SW 1271 (cell line): ENCODE measurements around the gene BBS9.

ENCODE experiments used
- DNase-seq, 2 experiments: peaks; one replicate each; lab custom pipeline; 2025; lab: John Stamatoyannopoulos, UW

The BBS9 gene

DNA sequence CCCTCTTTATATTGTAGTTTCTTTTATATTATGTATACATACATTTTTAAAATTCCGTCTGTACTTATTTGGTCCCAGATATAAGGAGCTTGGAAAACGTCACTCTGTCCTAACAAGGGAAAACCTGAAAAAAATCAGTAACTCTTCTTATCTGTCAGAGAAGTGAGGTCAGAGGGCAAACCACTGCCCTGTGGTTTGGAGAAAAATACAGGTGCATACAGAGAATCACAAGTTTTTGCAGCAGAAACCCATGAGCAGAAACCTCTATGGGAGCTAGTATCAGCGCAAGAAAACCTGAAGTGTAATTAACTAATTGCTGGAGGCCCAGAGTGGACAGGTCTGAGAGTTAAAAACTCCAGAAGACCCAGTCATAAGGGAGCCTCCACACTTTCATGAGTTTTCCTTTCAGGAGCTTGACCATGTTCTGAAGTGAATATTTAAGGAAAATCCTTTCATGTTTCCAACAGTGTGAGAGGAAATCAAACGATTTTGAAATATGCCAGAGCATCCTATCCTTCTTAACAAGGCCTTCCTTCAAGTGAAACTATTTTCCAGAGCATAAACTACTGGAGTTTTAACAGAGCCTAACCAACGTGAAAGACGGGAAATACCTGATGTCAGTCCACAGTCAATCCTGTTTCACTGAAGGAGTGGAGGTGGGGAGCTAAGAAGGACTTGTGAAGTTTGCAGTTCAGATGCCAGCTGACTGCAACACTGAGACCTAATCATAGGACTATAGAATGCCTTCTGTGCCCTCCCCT, 485.2 kb downstream of the BBS9 start:
- DNase-seq, result no peak

DNA sequence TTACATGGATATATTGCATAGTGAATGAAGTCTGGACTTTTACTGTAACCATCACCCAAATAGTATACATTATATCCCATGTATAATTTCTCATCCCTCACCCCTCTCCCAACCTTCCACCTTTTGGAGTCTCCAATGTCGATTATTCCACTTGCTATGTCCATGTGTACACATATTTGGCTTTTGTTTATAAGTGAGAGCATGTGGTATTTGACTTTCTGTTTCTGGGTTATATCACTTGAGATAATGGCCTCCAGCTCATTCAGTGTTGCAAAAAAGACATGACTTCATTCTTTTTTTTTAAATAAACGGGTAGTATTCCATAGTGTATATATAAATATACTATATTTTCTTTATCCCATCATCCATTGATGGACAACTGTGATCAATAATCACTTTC, 487.4 kb downstream of the BBS9 start:
- DNase-seq, result no peak

DNA sequence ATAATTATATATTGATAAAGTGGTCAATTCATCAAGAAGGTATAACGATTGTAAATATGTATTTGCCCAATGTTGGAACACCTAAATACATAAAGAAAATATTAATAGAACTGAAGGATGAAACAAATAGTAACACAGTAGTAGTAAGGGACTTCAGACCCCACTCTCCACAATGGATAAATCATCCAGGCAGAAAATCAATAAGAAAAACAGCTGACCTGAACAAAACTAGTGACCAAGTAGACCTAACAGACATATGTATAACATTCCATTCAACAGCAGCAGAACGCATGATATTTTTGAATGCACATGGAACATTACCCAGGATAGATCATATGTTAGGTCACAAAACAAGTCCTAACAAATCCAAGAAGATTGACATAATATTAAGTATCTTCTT, 489.9 kb downstream of the BBS9 start:
- no peak for DNase-seq

DNA sequence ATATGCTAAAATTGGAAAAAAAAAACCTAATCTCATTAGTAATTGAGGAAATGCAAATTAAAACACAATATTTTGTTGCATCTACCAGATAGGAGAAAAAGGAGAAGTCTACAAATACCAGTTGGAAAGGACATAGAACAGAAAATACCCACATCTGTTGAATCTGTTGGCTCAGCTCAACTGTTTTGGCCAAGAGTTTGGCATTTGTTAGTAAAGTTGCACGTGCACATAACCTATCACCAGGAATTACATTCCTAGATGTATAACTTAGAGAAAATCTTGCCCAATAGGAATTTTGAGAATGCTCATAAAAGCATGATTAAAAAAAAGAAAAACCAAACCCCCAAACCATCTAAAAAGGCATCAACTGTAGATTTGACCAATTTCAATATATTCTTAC, 493.9 kb downstream of the BBS9 start:
- no peak for DNase-seq

- DNase-seq, result no peak
Measured at GRCh38 chr7:33624215-33624614, 494.9 kb downstream of the BBS9 start.

GRCh38 chr7:33626869-33627268, 497.5 kb downstream of the BBS9 start:
- DNase-seq, result no peak

- DNase-seq, result no peak
Measured at GRCh38 chr7:33627741-33628140, 498.4 kb downstream of the BBS9 start.

DNA sequence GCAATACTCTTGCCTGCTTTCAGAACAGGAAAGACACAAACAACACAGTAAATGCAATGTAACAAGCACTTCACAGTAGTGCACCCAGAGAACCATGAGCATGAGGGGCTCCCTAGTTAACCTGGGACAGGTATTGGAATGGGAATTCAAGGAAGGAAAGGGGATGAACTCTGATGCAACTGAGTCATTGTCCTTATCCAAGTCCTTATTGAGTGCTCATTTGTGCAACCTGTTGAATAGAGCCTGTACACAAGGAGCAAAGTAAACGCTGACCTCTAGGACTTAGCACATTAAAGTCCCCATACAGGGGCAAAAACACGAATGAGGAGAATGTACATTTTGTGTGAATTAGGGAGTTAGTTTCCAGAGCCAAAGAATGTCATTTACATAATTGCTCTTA, 499.5 kb downstream of the BBS9 start:
- no peak for DNase-seq

DNA sequence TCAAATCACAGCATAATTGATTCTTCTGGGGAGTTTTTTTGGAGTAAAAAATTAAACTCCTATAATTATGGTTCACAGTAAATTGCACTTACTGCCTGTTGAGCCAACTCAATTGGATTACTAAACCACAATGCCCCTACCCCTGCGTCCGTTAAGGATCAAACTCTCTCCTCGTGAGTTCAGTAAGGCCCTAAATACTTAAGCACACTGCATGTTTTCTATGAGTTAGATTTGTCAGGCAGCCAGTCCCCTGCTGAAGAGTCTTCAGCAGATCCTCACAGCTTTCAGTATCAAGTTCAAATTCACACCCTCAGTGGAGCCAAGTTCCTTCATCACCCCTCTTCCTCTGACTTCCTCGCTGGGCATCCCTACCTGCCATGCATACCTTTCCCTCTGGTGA, 501.0 kb downstream of the BBS9 start:
- no peak for DNase-seq

GRCh38 chr7:33632322-33632721, 503.0 kb downstream of the BBS9 start:
- DNase-seq, result no peak

DNA sequence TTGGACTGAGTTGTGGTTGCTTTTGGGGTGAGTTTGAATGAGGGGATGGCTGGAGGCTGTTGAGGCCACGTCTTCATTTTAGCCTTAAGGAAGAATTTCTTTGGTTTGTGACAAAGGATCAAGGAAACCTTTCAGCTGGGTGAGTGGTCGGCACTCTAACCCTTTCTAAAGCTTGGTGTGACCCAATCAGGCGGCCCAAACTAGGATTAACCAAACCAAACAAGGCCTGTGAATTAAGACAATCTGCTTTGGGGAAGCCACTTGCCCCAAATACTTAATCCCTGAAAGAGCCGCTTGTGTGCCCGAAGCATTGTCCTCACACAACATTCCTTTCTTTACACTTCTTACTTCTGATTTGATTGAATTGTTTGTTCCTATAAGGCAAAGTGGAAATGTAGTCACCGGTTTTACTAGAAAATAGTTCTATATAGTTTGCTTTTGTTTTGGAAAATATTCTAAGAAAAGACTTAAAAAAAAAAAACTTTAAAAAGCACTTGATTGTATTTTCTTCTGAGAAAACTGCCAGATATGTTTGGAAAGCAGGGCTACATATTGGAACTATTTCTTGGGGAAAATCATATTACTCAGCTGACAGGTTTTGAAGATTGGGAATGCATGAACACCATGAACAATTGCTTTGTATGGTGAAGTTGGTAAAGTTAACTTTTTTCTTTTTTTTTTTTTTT, 503.6 kb downstream of the BBS9 start:
- no peak for DNase-seq

DNA sequence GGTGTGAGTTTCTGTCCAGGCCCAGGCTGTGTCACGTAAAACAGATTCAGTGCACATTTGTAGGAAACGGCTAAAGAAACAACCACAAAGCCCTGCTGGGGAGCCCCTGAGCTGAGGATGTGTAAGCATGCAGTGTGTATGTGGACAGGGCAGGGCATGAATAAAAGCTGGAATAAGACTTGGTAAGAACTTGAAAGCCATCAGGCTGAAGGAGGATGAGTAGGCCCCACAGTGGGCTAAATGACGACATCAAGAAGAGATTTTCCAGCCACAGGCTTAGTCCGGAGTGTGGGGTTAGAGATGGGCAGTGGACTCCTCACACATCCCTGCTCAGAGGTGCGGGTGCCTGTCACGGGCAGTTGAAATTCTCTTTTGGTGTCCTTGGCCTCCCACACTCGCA, 505.2 kb downstream of the BBS9 start:
- DNase-seq, result no peak

DNA sequence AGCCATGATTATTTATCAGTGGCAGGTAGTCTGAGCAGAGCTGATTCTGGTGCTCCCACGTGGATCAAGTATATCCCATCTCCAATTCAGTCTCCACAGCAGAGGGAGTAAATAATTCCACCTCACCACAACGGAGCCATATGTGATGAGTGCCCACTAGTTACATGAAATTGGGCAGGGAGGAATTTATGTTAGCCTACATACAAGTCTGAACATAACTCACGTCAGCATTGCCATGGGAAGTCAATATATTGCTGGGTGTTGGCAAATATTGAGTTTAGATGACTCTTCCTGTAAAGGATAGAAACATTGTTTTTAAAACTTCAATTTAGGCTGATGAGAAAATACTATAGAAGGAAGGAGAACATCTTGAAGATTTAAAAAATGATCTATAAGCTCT, 507.0 kb downstream of the BBS9 start:
- no peak for DNase-seq

DNA sequence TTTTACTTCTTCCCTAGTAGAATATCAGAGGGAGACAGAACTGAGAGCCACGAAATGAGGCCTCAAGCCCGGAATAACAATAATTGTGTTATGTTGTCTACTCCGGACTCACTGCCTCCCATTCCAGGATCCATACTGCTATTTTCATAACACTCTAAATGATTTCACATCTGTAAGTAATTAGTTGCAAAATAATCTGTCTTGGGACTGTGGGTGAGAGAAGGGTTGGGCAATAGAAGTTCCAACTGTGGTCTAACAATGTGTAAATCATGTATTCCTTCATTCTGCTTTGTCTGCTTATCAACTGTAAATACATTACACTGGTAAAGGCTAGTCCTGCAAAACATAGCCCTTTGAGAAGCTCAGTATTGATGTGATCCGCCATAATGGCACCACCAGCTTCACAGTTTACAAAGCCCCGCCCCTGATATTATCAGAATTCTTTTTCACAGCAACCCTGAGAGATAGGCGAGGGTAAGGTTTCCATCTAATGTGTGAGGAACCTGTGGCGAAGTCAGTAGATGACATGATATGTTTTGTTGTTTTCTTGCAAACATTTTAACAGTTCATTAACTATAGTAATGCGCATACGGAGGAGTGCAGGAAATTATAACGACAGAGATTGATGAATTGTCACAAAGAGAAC, 510.3 kb downstream of the BBS9 start:
- no peak for DNase-seq

GRCh38 chr7:33640741-33641140, 511.4 kb downstream of the BBS9 start:
- DNase-seq, result no peak

- DNase-seq, result no peak
Measured at GRCh38 chr7:33642312-33642711, 512.9 kb downstream of the BBS9 start.

- no peak for DNase-seq
Measured at GRCh38 chr7:33643530-33643929, 514.2 kb downstream of the BBS9 start.

DNA sequence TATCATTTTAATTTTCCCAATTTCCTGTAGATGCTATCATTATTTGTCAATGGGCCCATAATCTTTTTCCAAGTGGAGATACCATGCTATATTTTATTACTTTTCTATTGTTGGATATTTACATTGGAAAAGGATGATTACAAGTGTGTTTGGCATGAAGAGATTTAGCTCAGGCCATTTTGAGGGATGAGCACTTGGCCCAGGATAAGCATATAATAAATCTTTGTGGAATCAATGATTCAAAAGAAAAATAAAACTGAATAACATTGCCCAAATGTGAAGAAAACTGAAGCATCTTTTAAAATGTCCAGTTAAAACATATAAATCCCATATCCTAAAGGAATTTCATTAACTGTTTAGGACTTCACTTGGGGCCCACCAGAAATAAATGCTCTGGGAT, 515.1 kb downstream of the BBS9 start:
- no peak for DNase-seq

GRCh38 chr7:33645104-33645503, 515.7 kb downstream of the BBS9 start:
- DNase-seq, result no peak

DNA sequence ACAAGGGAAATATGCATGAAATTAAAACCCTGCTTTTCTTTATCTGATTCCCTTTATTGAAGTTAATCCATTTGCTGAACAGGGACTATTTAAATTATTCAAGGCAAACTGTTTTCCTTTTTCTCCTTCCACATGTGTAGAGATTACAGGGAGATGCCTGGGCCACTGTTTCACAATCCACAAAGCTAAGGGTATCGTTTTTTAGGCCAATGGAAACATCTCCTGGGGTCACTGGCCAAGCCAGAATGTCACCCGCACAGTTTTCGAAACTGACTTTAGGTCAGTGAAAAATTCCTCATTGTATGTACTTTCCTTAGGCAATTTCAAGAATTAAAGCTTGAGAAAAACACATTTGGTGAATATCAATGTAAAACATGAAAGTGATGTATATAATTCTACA, 516.8 kb downstream of the BBS9 start:
- DNase-seq, result no peak

GRCh38 chr7:33646891-33647391, 517.6 kb downstream of the BBS9 start:
- no peak for DNase-seq

DNA sequence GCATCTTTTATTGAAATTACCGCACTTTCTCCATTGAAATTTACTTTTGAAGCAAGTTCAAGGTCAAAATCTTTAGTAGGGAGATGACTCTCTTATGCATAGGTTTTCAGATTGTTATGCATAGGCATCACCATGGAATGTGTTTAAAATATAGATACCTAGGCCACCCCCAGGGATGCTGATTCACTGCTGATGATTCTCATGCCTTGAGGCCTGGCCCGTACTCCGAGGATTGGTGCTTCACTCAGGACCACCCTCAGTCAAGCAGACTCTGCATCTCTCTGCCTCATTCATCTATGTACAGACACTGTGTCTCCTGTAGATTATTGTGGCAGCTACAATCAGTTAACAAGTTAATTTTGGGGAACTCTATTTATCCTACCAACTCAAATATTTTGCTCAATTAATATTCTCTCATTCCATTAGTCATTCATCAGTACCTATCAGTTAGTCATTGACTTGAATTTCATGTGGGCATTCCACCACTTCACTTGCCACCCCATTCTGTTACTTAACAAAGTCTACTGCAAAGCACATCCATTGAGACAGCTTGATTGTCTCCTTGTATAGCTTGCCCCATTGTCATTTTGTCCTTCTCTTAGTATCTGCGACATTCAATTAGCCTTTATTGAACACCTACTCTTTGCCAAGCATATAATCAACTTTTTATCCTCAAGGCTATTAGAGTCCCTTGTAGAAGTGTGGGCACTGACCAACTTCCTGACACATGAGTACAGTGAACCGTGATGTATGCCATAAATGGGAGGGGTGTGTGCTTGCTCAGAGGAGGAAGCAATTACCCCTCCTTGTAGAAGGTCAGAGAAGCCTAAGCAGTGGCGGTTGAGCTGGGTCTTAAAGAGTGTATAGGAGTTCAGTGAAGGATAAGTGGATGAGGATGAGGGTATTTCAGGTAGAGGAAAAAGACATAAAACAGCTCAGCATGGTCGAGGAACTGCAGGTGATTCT, 520.4 kb downstream of the BBS9 start:
- no peak for DNase-seq
